Germinal center (tissue), 1 donor: ENCODE data around the gene NGFR.
"Not testable (repeated sequence)": the region's sequence is repeated elsewhere in the genome, so short reads cannot be mapped to it uniquely, and the experiment has no call there.

Experiments
- DNase-seq: peaks from one replicate; pipeline ENCODE4 v3.0.0; 2012; ENCODE audit warnings: mixed read lengths, low spot score

Gene NGFR

DNA sequence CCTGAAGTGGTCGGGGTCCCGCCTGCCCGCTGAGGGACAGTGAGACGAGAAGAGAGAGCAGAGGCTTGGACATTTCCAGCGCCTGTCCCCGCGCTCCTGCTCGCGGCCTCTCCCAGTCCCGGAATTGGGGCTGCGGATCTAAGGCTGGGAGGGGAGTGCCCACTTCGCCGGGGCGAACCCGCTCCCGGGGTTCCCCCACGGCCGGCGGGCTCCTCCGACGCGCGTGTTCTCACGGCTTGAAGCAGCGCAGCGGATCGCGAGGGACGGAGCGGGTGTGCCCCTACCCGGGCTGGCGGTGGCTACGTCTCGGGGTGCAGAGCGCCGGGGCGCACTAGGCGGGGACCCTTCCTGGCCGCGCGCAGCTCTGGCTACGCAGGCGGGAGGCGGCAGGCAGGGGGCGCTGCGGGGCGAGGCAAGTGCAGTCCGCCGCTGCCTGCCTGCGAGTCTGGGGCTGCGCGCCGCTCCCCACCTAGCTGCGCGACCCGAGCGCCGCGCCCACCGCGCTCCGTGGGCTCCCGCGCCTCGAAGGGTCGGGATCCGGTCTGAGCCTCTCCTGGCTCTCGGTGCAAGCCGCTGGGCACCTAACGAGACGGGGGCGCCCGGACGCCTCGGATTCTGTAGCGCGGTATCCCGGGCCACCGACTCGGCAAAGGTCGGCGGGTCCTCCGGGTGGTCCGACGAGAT is 1.2 kb downstream of the NGFR start:
- DNase-seq = peak; percentile 88

DNA sequence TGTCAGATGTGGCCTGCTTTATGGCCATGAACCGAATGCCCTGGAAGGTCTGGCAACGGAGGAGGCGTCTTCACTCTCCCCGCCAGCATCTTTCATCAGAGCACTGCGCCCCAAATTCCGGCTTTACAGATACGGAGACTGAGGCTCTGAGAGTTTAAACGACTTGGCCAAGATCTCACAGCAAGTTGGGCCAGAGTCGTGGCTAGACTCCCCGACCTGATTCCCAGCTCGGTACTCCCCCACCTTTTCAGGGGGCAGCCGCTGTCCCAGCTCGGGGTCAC is 1.7 kb downstream of the NGFR start:
- DNase-seq = no peak

DNA sequence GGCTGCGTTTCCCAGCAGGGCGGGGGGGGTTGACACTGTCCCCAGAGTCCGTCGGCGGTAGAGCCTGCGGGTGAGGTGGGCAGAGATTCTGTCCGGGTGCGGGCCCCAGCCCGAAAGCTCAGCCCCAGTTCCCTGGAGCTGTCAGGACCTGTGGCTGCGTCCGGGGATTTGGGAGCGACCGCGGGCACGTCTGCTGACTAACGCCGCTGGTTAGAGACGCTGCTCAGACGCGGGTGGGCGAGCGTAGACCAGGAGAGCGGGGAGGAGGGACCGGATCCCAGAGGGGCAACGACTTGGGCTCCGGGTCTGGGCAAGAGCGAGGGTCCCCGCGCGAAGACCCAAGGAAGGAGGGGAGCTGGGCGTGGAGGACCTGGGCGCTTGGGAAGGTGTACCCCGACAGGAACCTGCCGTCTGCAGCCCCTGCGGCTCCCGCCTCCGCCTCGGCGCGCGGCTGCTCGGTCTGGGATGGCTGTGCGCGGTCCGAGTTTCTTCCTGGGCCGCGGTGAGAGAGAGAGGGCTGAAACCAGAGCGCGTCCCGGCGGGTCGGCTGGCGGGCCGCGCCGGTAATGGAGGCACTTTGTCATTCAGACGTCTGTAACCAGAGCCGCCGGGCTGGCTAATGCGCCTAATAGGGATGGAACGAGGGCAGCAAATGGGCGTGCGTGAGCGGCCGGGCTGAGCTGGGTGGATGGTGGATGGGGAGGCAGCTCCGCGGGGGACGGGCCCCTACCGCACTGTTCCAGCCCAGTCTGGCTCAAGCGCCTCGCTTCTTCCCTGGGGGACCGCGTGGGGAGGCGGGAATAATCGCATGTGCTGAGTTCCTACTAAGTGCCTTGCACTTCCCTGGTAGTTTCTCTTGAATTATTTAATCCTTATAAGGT is 2.3 kb downstream of the NGFR start:
- DNase-seq = peak; percentile 36

DNA sequence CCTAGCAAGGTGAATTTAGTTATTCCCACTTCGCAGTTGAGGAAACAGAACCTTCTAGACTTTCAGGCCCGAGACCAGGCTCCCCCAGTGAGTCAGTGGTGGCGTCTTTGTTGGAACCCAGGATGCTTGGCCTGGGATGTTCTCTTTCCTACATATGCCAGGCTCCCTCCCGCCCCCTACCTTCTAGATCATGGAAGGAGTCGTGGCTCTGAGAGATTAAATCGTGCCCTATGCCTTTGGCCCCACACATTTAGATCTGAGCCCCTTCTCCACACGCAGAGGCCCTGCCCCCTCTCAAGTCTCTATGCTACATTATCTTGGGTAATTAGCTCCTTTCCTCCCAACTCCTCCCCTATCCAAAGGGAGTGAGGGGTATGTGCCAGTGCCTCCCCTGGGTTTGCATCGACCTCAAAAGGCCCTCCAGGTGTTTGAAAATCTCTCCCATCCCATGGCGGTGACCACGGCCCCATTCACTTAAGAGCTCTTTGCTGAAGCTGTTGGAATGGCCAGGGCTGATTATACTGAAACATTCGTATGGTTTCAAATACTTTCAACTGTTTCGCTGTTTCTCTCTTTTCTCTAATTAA is 3.0 kb downstream of the NGFR start:
- DNase-seq = no peak

DNA sequence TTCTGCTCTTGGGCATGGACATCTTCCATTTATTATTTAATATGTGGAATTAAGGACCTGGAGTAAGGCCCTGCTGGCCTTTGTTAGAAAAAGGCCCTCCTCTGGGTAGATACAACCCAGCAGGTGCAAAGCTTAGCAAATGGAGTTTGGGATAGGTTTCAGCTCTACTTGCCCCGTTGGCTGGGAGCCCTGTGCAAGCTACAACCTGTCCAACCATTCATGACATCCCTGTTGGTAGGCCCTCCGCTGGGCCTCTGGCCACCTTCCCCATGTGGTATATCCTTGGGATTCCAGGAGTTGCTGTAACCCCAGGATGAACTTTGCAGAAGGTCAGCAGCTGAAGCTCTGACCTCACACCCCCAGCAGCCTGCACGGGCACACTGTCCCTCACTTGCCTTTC is 6.4 kb downstream of the NGFR start:
- DNase-seq = no peak

DNA sequence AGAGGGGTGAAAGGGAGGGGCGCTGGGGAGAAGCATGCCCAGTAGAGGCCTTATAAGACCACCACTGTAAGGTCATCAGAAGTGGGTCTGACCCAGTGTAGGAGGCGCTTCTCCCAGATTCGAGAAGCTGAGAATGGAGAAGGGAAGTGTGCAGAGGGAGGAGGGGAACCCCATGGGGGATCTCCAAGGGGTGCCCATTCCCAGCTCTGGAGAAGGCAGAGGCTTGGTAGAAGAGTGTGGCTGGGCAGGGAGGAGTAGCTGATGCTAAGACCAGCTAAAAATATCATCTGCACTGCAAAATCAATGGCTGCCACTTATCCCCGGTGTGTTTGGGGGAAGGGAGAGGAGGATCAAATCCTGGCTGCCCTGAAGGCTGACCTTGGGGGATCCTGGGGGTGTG is 7.2 kb downstream of the NGFR start:
- DNase-seq = no peak

DNA sequence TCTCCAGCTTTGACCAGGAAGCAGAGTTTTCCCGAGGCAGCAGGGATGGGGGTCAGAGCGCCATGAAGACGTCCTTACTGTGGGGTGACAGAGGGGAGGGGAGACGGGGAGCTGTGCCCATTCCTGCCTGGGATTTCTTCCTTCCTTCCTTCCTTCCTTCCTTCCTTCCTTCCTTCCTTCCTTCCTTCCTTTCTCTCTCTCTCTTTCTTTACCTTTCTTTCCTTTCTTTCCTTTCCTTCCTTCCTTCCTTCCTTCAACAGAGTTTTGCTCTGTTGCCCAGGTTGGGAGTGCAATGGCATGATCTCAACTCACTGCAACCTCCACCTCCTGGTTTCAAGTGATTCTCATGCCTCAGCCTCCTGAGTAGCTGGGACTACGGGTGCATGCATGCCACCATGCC is 7.6 kb downstream of the NGFR start:
- not testable (repeated sequence) for DNase-seq

DNA sequence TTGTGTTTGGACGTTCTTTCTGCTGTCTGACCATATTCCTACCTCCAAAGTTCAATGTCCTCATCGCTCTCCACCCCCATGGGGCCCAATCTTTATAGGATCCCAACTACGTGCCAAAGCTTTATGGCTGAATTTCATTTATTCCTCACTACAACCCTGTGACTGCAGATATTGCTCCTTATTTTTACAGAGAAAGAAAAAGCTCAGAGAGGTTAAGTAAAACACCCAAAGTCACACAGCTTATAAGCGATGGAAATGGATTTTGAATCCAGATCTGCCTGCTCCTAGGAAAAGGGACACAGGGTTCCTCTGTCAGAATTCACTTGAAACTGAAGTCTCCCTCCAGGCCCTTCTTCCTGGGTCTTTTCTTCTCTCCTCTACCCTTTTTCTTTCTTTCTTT is 9.3 kb downstream of the NGFR start:
- DNase-seq = no peak

DNA sequence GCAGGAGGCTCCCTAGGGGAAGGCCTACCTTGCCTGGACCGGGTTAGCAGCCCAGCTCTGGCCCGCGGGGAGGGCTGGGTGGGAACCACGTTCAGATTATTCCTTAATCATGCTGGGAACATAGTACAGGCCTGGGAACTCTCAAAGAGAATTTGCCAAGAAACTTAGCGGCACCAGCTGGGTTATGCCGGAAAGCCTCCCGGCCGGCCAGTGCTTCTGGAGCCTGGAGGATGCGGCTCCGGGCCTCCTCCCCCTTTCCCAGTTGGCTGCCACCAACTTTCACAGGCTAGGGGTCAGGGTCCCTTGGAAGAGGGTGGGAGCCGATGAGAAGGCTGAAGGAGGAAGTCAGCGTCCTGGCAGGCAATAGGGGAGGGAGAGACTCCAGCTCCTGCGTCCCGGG is 10.8 kb downstream of the NGFR start:
- DNase-seq = no peak

DNA sequence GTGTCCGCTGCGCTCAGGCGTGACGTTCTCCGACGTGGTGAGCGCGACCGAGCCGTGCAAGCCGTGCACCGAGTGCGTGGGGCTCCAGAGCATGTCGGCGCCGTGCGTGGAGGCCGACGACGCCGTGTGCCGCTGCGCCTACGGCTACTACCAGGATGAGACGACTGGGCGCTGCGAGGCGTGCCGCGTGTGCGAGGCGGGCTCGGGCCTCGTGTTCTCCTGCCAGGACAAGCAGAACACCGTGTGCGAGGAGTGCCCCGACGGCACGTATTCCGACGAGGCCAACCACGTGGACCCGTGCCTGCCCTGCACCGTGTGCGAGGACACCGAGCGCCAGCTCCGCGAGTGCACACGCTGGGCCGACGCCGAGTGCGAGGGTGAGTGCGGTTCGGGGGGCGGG is 11.2 kb downstream of the NGFR start:
- DNase-seq = no peak

DNA sequence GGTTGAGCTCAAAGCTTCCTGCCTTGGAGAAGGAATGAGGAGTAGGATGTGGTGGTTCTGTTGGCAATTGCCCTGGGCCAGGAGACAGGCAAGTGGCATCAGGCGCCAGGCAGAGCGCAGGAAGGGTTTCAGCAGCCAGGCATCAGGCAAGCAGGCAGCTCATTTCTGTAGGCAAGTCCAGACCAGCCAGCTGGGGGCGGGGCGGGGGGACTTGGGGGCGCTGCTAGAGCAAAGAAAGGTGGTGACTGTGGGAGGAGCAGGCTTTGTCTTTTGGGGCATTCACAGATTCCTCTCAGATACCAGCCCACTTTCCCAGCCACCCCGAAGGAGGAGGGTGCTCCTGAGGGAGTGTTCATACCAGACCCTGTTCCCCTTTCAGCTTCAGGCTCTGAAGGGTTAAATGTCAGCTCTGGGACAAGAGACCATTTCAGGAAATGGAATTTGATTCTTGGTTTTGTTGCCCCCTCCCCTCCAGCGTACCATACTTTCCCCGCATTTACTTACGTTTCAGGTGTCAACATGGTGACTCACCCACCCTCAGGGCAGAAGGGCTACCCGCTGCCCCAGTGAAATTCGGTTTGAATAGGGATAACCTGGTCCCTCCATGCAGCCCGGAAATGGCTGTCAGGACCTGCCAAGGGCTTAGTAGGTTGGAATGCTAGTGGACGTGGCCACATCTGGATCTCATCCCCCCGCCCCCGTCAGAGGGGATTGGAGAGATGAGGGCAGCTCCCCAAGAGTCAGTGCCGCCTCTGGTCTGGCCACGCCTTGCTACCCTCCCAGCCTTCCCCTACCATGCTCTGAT is 13.2 kb downstream of the NGFR start:
- DNase-seq = no peak

DNA sequence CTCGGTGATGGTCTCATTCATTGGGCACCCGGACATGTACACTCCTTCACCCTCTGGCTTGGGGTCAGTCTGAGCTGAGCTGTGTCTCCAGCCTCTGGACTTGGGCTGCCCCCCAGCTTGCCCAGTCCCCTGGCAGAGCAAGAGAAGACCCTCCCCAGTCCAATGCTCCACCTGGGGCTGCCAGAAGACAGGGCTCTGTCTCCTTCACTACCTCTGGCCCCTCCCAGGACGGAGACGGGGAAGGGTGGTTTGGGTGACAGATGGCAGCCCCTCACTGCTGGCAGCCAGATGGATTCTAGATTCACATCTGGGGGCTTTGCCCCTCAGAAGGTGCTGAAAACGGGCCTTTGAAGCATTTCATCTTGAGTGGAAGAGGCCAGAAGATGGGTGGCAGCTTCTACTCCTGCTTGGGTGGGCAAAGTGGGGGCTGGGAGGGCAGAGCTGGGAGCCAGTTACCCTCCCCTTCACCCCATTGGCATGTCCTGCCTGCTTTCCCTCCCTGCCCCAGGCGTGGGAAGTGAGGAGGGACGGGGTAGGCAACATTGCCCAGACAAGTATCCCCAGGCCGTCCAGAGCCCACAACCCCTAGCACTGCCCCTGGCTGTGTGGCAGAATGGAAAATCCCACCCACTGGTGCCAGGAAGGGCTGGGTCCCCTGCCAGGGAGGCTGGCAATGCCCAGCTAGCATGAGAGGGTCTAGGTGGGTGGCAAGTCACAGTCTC is 13.9 kb downstream of the NGFR start:
- no peak for DNase-seq

DNA sequence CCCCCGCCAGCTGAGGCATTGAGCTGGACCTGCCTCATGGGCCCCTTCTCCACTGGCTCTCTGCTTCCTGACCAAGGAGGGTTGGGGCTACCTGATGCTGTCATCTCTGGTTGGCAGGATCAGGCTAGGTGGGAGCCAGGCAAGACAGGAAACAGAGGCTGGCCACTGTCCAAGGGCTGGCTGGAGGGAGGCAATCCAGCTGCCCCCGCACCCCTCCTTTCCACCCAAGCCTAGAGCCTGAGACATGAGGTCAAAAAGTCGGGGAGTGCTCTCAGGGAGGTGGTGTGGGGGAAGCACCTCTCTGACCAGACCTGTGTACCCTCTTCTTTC is 14.5 kb downstream of the NGFR start:
- no peak for DNase-seq

DNA sequence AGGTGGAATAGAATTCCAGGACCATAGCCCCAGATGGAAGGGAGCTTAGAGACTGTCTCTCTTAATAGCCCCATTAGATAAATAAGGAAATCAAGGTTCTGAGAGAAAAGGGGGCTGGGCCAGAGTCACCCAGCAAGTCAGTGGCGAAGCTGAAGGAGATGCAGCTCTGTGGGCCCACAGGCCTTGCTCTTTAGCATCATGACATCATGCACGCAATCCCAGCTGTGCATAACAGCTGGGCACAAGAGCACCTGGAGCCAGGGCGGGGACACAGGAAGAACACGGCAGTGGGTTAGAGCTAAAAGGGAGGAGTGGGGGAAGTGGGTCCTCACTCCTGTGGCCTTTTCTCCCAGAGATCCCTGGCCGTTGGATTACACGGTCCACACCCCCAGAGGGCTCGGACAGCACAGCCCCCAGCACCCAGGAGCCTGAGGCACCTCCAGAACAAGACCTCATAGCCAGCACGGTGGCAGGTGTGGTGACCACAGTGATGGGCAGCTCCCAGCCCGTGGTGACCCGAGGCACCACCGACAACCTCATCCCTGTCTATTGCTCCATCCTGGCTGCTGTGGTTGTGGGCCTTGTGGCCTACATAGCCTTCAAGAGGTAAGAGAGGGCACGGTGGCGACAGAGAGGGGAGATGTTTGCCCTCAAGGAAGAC is 15.1 kb downstream of the NGFR start:
- no peak for DNase-seq

DNA sequence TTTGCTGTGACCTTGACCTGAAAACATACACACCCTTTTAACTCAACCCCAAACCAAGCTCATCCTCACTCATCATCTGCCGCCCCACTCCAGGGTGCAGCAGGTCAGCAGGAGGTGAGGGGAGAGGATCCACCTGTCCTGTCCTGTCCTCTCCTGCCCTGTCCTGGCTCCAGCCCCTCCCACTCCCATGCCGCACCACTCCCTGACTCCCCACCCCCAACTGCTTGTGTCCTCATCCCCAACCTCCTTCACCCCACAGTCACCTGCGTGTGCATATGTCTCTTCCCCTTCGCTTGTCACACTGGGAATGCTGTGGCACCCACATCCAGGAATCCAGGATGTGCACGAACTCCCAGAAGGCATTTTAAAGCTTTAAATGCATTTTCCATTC is 15.6 kb downstream of the NGFR start:
- DNase-seq = no peak

DNA sequence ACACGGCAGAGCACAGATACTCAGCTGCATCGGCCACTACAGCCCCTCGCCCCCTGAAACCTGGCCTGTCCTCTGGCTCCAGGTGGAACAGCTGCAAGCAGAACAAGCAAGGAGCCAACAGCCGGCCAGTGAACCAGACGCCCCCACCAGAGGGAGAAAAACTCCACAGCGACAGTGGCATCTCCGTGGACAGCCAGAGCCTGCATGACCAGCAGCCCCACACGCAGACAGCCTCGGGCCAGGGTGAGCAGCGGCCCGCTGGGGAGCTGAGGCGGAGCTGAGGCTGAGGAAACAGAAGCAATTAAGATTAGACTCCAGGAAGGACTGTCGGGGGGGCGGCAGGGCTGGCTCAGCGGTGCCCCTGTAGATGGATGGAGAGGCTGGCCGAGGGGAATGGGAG is 16.7 kb downstream of the NGFR start:
- no peak for DNase-seq

DNA sequence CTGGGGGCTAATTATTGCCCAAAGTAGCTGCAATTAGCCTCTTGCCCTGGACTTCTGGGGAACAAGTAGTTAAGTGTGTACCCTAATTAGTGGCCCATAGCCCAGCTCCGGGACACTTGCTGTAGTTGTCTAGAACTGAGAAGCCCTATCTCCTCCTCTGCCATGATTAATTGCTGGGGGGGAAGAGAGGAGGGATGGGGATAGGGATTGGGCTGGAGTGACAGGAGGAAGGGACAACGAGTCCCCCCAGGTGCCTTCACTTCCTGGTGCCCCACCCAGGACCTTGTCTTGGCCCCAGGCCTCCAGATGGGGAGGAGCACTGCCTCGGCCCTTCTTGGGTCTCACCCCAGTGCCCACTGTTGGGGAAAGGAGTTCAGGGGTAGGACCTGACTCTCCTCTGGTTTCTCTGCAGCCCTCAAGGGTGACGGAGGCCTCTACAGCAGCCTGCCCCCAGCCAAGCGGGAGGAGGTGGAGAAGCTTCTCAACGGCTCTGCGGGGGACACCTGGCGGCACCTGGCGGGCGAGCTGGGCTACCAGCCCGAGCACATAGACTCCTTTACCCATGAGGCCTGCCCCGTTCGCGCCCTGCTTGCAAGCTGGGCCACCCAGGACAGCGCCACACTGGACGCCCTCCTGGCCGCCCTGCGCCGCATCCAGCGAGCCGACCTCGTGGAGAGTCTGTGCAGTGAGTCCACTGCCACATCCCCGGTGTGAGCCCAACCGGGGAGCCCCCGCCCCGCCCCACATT is 17.4 kb downstream of the NGFR start:
- no peak for DNase-seq

DNA sequence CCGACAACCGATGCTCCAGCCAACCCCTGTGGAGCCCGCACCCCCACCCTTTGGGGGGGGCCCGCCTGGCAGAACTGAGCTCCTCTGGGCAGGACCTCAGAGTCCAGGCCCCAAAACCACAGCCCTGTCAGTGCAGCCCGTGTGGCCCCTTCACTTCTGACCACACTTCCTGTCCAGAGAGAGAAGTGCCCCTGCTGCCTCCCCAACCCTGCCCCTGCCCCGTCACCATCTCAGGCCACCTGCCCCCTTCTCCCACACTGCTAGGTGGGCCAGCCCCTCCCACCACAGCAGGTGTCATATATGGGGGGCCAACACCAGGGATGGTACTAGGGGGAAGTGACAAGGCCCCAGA is 17.9 kb downstream of the NGFR start:
- DNase-seq = no peak

DNA sequence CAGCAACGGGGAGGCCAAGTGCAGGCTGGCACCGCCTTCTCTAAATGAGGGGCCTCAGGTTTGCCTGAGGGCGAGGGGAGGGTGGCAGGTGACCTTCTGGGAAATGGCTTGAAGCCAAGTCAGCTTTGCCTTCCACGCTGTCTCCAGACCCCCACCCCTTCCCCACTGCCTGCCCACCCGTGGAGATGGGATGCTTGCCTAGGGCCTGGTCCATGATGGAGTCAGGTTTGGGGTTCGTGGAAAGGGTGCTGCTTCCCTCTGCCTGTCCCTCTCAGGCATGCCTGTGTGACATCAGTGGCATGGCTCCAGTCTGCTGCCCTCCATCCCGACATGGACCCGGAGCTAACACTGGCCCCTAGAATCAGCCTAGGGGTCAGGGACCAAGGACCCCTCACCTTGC is 18.5 kb downstream of the NGFR start:
- no peak for DNase-seq

DNA sequence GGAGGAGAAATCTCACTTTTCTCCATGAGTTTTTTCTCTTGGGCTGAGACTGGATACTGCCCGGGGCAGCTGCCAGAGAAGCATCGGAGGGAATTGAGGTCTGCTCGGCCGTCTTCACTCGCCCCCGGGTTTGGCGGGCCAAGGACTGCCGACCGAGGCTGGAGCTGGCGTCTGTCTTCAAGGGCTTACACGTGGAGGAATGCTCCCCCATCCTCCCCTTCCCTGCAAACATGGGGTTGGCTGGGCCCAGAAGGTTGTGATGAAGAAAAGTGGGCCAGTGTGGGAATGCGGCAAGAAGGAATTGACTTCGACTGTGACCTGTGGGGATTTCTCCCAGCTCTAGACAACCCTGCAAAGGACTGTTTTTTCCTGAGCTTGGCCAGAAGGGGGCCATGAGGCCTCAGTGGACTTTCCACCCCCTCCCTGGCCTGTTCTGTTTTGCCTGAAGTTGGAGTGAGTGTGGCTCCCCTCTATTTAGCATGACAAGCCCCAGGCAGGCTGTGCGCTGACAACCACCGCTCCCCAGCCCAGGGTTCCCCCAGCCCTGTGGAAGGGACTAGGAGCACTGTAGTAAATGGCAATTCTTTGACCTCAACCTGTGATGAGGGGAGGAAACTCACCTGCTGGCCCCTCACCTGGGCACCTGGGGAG is 19.1 kb downstream of the NGFR start:
- no peak for DNase-seq
